Measurements from ENCODE around the gene ADGRD1. TPM values are rescaled to one million over a fixed set of nuclear protein-coding genes. Genes with fewer than 3 reads are reported as not detected.

The ADGRD1 gene
- total and polyA plus RNA-seq, 8 donors: 25.6 to 167 (median 33.4) TPM

GRCh38 chr12:131072451-131073230, 118.9 kb downstream of the ADGRD1 start:
- no peak for DNase-seq
- H3K9me3 ChIP-seq: no peaks in the 10 kb centered on the region
- TF ChIP-seq, protein P1, sequence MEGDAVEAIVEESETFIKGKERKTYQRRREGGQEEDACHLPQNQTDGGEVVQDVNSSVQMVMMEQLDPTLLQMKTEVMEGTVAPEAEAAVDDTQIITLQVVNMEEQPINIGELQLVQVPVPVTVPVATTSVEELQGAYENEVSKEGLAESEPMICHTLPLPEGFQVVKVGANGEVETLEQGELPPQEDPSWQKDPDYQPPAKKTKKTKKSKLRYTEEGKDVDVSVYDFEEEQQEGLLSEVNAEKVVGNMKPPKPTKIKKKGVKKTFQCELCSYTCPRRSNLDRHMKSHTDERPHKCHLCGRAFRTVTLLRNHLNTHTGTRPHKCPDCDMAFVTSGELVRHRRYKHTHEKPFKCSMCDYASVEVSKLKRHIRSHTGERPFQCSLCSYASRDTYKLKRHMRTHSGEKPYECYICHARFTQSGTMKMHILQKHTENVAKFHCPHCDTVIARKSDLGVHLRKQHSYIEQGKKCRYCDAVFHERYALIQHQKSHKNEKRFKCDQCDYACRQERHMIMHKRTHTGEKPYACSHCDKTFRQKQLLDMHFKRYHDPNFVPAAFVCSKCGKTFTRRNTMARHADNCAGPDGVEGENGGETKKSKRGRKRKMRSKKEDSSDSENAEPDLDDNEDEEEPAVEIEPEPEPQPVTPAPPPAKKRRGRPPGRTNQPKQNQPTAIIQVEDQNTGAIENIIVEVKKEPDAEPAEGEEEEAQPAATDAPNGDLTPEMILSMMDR (IDR thresholded peaks at IDR 0.05): no peak
- ATAC-seq: no peak
- no peak overlapping the region for H3K27ac ChIP-seq
- peaks cover 0 to 13% of the 10 kb centered on the region in 2 donors for H3K4me1 ChIP-seq
- no peak overlapping the region for H3K4me3 ChIP-seq
- intact Hi-C loops (cut with DNase I): no loop called here
- H3K36me3 ChIP-seq: no peaks in the 10 kb centered on the region
- no peaks in the 10 kb centered on the region for H3K27me3 ChIP-seq

- DNase-seq: peak; percentile 33 to 79 (median 46)
- intact Hi-C loops (cut with DNase I): no loop called here
Observed at GRCh38 chr12:131074221-131075083, 120.7 kb downstream of the ADGRD1 start.

DNA sequence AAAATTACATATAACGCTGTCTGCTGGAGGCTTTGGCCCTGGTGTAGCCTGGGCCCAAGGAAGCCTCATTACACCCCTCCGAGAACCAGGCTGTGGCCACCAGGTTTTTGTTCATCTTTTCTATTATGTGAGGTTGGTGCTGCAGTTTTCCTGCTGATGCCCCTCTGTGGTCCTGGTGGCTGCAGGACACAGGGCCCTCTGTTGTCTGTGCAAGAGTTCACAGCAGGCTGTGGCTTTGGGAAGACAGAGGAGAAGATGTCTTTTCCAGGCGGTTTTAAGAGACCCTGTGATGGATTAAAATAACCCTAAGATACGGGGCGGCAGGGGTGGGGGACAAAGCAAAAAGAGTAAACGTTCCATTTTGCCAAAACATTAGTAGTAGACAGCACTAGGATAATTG, 121.5 kb downstream of the ADGRD1 start:
- H3K4me1 ChIP-seq: peaks cover 0 to 8% of the 10 kb centered on the region in 2 donors
- no peak for ATAC-seq
- H3K27me3 ChIP-seq: no peaks in the 10 kb centered on the region
- H3K36me3 ChIP-seq: peaks cover 0 to 3% of the 10 kb centered on the region in 2 donors
- H3K27ac ChIP-seq: no peak overlapping the region
- TF ChIP-seq, protein P1 (IDR thresholded peaks at IDR 0.05): no peak
- H3K9me3 ChIP-seq: no peaks in the 10 kb centered on the region
- intact Hi-C loops (cut with DNase I): no loop called here
- no peak overlapping the region for H3K4me3 ChIP-seq
- no peak for DNase-seq

More at GRCh38 chr12:131074221-131075083, 120.7 kb downstream of the ADGRD1 start:
- Histone ChIP-seq H3K4me3 (no peak overlapping the region), H3K36me3 (peaks cover 0 to 3% of the 10 kb centered on the region in 2 donors), H3K27ac (no peak overlapping the region), H3K9me3 (no peaks in the 10 kb centered on the region), H3K4me1 (peaks cover 0 to 8% of the 10 kb centered on the region in 2 donors), H3K27me3 (no peaks in the 10 kb centered on the region)
- TF ChIP-seq, protein P1 (IDR thresholded peaks at IDR 0.05): no peak
- peak; percentile 52 for ATAC-seq

DNA sequence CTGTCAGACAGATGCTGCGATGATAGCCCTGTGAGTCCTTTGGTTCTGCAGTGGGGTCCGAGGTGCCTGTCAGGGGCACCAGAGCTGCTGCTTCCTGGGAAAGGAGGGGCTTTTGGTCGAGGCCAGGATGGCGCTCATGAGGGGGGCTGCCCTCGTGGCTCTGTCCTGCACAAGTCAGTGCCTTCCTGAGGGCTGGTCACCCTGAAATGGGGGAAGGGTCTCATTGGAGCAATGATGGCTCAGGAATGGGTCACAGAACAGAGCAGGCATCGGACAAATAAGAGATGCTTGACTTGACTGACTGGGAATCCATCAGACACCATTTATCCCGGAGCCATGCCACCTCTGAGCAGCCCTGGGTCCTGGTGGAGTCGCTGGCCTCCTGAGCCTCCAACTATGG, 121.9 kb downstream of the ADGRD1 start:
- ATAC-seq (no peak), DNase-seq (no peak)
- TF ChIP-seq, protein P1 (IDR thresholded peaks at IDR 0.05): no peak
- no peaks in the 10 kb centered on the region for H3K27me3 ChIP-seq
- intact Hi-C loops (cut with DNase I): no loop called here
- H3K9me3 ChIP-seq: no peaks in the 10 kb centered on the region
- H3K36me3 ChIP-seq: peaks cover 0 to 3% of the 10 kb centered on the region in 2 donors
- no peak overlapping the region for H3K4me3 ChIP-seq
- peaks cover 0 to 8% of the 10 kb centered on the region in 2 donors for H3K4me1 ChIP-seq
- H3K27ac ChIP-seq: no peak overlapping the region

DNA sequence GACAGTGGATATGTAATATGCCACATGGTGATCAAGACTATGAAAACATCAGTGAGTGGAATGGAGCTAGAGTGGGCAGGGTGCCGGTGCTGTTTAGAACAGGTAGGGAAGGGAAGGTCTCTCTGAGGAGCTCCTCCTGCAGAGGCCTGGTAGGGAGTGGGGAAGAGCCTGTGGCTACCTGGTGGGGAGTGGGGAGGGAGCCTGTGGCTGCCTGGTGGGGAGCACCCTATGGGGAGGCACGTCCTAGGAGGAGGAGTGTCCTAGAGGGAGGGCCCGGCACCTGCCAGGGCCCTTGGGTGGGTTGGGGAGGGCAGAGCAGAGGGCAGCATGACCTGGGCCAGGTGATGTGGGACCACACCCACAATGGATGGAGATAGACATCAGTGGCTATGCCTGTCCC, 122.6 kb downstream of the ADGRD1 start:
- Histone ChIP-seq H3K4me1 (peaks cover 0 to 8% of the 10 kb centered on the region in 2 donors), H3K27ac (no peak overlapping the region), H3K27me3 (no peaks in the 10 kb centered on the region), H3K9me3 (no peaks in the 10 kb centered on the region), H3K36me3 (peaks cover 0 to 3% of the 10 kb centered on the region in 2 donors), H3K4me3 (no peak overlapping the region)
- intact Hi-C loops (cut with DNase I): no loop called here
- ATAC-seq: no peak
- TF ChIP-seq, protein P1 (IDR thresholded peaks at IDR 0.05): no peak
- no peak for DNase-seq

All from left lung (tissue), 10 donors.